Fibroblast of skin of abdomen (primary cell): ENCODE measurements around the gene TTC17. TPM values are rescaled to one million over a fixed set of nuclear protein-coding genes. Genes with fewer than 3 reads are reported as not detected.
"Not testable (repeated sequence)": the region's sequence is repeated elsewhere in the genome, so short reads cannot be mapped to it uniquely, and the experiment has no call there.

Experiments
- DNase-seq: peaks from one replicate; pipeline ENCODE4 v3.0.0-alpha.2; 2013
- polyA plus RNA-seq, 2 experiments: library from polyadenylated mRNA; unstranded; fragments of 120-200 nt; gene quantifications; one replicate each; pipeline ENCODE4 v1.2.1, GENCODE V29; 2013; ENCODE audit not compliant: insufficient read length in 2 of 2

Gene TTC17, protein sequence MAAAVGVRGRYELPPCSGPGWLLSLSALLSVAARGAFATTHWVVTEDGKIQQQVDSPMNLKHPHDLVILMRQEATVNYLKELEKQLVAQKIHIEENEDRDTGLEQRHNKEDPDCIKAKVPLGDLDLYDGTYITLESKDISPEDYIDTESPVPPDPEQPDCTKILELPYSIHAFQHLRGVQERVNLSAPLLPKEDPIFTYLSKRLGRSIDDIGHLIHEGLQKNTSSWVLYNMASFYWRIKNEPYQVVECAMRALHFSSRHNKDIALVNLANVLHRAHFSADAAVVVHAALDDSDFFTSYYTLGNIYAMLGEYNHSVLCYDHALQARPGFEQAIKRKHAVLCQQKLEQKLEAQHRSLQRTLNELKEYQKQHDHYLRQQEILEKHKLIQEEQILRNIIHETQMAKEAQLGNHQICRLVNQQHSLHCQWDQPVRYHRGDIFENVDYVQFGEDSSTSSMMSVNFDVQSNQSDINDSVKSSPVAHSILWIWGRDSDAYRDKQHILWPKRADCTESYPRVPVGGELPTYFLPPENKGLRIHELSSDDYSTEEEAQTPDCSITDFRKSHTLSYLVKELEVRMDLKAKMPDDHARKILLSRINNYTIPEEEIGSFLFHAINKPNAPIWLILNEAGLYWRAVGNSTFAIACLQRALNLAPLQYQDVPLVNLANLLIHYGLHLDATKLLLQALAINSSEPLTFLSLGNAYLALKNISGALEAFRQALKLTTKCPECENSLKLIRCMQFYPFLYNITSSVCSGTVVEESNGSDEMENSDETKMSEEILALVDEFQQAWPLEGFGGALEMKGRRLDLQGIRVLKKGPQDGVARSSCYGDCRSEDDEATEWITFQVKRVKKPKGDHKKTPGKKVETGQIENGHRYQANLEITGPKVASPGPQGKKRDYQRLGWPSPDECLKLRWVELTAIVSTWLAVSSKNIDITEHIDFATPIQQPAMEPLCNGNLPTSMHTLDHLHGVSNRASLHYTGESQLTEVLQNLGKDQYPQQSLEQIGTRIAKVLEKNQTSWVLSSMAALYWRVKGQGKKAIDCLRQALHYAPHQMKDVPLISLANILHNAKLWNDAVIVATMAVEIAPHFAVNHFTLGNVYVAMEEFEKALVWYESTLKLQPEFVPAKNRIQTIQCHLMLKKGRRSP
- 56.5 TPM for polyA plus RNA-seq (2013, experiment 1 of 2; ENCODE audit: insufficient read length)
- 55.2 TPM for polyA plus RNA-seq (2013, experiment 2 of 2; ENCODE audit: insufficient read length)

DNA sequence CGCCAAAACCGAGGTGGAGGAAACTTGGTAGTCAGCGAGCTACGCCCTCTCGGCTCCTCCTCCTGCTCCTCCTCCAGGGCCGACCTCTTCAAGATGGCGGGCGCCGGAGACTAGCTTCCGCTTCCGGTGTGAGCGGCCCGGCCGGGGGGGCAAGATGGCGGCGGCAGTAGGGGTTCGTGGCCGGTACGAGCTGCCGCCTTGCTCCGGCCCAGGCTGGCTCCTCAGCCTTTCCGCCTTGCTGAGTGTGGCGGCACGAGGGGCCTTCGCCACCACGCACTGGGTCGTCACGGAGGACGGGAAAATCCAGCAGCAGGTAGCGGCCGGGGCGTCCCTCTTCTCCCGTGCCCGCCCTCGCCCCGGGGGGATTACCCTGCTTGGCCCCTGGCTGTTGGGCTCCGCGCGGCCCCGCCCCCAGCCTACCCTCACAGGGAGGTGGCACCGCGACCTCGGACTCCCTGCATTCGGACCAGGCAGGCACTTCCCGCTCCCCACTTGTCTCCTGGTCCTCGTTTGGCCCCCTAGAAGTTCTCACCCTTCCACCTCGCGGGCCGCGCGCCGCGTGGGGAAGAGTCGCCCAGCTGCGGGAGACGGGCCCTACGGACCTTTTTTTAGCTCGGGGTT is at the start of gene TTC17:
TTC17 (plus strand) TSS at position 120 of the 621 bp plus-strand sequence; CDS start at position 155, 35 bp downstream.
- peak; percentile 91 for DNase-seq

DNA sequence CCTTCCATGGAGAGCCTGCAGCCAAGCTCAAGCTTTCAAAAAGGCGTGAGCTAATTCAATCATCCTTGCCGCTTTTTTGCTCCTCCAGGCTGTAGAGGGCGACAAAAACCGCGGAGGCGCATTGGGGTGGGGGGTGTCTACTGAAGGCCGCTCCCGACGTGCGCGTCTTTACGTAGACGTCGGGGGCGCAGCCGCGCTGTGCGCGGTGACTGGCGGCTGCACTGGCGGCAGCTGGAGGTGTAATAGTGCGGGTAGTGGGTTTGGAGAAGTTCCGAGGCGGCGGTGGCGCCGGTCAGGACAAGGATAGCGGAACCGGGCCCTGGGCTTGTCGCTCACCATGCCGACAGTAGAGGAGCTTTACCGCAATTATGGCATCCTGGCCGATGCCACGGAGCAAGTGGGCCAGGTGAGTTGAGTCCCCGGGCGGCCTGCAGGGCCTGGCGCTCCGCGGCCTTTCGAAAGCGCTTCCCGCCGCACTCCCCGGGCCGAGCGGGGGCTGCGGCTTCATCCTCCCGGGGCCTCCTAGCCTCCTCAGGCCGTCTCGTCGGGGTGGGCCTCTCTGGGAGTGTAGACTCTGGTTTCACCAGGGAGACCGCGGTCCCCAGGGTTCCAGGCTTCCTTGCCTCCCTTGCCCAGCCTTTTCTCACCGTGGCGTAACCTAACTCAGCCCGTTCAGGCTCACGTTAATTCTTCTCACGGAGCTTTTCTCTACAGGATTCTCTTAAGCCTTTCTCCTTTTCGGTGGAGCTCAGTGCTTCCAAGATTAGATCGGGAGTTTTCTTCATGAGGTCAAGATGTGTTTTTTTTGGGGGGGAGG is 46.7 kb upstream of the TTC17 start, which contains the start of gene API5:
API5 (plus strand) TSS at position 206 of the 817 bp plus-strand sequence; CDS start at position 338, 132 bp downstream.
- DNase-seq = peak; percentile 94

DNA sequence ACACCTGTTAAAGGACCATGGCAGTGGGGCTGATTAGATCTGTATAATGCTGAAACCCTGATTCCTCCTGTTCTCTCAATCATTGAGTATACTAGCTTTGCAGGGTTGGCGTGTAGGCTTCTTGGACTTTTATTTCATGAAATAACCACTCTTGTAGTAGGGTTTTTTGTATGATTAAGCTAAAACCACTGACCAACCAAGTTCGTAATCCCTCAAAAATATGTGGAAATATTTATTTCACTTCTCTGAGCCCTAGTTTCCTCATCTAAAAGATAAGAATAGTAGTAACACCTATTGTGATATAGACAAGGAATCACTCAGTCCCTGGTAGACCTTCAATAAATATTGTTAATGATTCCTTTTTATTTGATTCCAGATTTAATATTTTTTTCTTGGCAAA is 42.8 kb upstream of the TTC17 start:
- DNase-seq = no peak

DNA sequence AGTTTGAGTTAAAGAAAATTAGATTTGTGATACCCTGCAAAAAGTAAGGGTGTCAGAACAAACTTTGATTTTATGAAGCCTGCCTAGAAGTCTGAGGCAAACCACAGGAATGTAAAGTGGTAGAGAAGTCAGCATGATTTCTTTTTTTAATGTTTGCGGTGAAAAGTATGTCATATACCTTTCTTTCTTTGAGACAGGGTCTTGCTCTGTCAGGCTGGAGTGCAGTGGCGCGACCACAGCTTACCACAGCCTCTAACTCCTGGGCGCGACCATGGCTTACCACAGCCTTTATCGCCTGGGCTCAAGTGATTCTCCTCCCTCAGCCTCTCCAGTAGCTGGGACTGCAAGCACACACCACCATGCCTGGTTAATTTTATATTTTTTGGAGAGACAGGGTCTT is 42.3 kb upstream of the TTC17 start:
- peak; percentile 29 for DNase-seq

DNA sequence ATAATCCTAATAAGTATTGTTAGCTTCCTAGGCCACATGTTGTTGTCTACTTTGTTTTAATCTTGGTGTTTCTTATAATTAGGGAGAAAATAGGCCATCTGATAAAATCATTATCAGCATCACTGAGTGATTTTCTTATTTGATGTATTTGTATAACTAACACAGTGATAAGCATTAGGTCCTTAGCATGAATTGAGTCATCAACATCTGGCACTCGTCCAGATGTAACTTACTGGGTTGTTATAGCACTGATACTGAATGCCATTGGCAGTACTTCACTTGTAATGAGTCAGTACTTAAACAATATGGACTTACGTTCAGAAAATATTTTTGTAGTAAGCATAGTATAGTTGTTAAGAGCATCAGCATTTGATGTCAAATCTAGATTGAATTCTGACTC is 30.7 kb upstream of the TTC17 start:
- DNase-seq = peak; percentile 90

DNA sequence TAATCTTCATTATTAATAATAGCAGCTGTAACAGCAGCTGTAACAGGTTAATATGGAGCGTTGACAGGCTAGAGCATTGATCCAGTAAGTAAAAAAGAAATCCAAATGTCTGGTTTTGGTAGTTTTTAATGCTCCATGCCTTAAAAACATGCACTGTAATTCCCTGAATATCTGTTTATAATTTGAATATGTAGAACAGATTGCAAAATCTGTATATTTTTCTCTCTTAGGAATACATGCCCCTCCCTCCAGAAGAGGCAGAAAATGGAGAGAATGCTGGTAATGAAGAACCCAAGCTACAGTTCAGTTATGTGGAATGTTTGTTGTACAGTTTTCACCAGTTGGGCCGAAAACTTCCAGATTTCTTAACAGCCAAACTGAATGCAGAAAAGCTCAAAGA is 30.2 kb upstream of the TTC17 start:
- no peak for DNase-seq

DNA sequence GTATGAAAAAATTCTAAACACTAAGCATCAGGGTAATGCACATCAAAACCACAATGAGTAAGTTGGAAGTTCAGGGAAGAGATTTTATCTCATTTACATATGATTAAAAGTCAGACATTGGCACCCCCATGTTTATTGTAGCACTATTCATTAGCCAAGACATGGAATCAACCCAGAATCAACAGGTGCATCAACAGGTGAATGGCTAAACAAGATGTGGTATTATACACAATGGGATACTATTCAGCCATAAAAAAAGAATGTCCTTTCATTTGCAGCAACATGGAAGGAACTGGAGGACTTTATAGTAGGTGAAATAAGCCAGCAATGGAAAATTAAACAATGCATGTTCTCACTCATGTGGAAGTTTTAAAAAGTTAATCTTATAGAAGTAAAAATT is 17.6 kb upstream of the TTC17 start:
- no peak for DNase-seq

DNA sequence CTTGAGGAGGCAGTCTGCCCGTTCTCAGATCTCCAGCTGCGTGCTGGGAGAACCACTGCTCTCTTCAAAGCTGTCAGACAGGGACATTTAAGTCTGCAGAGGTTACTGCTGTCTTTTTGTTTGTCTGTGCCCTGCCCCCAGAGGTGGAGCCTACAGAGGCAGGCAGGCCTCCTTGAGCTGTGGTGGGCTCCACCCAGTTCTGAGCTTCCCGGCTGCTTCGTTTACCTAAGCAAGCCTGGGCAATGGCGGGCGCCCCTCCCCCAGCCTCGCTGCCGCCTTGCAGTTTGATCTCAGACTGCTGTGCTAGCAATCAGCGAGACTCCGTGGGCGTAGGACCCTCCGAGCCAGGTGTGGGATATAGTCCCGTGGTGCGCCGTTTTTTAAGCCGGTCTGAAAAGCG is 7.3 kb upstream of the TTC17 start:
- not testable (repeated sequence) for DNase-seq

DNA sequence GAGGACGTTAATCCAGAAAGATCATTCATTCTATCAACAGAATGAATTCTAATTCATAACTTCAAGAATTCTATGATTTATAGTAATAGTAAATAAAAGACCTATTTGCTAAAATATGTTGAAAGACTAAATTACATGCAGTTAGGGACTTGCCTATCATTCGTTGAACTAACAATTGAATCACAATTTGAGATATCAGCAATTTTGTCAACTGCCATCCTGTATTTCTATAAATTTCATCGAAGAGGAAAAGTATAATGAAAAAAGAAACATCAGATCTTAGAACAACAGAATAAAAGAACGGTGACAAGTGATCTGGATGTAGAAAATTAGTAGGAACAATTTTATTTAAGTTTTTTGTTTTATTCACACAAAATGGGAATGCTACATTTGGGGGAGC is 4.4 kb upstream of the TTC17 start:
- DNase-seq = no peak

DNA sequence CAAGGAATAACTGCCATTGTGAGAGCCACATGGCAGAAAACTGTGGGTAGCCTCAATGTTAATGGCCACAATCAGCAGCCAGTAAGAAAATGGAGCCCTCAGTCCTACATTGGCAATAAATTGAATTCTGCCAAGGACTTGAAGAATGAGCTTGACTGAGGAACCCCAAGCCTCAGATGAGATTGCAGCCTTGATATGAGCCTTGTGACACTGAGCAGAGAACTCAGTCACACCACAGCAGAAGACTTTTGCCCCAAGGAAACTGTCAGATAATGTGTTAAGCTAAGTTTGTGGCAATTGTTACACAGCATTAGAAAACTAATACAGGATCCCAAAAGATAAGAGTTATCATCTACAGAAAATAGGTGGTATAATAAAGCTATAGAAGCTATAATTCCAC is 2.4 kb upstream of the TTC17 start:
- no peak for DNase-seq

DNA sequence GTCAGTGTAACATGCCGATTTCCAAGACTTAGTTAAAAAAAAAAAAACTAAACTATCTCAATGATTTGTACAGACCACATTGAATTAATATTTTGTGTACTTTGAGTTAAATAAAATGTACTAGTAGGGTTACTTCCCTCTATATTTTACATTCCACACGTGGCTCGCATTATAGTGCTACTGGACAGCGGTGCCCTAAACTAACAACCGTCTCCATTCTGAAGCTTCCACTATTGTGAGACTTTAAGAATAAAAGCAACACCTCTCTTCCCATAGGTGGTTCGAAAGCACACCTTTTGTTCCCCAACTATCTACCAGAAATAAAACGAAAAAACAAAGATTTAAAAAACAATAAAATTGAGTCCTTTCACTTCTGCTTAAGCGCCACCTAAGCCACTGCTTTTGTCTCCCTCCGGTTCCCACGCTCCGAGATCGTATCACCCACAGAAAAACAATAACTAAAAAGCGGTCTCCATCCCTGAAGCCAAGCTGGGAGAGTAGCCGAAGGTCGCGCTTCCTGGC is 380 bp upstream of the TTC17 start:
- no peak for DNase-seq

DNA sequence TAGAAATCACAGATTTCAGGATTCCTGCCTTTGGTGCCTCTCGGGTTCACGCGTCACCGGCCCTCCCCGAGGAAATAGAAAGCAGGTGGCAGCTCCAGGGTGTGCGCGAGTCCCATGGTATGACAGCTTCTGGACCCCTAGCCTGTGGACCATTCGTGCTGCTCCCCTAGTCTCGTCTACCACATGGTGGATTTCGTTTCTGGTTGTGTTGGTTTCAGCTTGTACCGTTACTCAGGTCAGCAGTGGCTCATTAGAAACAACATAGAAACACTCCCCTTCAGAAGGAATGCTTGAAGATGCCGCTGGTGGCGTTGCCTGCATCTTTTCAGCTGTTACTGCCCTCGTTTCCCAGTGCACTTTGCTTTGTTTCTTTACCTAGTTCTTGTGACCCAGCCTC is 700 bp downstream of the TTC17 start:
- DNase-seq = peak; percentile 12

DNA sequence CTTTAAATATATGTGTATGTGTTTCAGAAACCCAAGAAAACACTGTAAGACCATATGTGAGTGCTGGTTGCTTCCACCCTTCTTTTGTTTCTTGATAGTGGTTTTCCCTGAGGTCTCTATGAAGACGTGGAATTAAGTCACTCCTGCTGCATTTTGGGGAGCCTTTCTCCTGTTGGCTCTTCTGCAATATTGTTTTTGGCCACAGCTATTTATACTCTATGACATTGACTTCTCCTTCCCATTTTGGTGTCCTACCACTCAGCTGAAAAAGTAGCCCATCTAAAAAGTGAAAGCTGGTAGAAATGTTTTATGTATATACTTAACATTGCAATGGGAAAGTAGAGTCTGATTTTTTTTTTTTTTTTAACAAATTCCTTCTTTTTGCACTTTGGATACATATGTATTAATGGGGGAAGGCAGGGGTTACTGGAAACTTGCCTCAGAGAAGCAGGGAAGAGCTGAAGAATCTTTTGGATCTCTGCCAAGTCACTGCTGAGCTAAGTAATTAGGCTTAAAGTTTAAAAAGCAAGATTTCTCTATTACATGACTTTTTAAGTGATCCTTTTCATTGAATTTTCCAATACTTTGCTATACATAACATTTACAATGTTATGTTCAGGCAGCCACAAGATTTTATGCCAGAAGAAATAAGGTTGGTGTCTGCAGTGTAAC is 1.8 kb downstream of the TTC17 start:
- no peak for DNase-seq

DNA sequence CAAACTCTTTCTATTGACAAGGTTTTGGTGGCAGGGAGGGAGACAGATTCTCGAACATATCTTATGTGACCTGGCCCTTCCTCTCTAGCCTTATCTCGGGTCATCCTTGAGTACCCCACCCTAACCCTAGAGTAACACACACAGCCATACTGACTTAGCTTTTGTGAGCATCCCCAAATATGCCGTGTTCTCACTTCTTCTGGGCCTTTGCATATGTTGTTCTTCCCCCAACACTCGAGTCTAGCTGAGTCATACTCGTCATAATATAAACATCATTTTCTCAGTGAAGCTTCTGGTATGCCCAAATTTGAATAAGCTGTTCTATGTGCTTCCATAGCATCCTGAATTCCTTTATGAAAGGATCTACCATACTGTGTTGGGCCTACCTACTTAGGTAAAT is 8.0 kb downstream of the TTC17 start:
- peak; percentile 33 for DNase-seq

DNA sequence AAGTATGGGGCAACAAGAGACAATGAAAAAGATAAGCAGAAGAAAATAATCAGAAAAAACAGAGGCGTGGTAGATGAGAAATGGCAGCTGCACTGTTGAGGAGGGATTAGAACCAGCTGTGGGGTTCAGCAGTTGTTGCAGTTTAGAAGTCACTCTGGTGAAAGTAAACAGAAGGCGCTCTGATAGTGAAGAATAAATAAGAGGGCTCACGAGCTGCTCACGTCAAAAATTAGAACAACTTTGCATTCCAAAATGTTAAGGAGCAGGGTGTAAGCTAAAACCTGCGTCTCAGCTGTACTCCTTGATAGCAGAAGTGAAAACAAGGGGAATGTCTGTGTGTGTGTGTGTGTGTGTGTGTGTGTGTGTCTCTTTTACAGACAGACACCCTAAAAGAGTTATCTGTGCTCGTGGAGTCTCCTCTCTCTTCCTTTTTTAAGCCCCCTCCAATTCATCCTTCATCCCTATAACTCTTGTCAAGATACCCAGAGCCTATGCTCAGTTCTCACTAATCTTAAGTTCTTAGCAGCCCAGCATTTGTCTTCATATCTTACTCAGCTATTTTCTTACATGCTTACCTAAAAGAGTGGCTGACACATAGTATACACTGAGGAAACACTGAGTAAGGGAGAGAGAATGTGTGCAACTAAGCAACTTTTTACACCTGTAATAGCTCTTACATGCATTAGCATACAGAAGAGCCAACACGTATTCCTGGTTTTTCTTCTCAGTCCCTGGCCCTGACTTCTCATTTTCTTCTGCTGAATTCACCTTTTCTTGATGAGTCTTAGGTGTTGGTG is 8.9 kb downstream of the TTC17 start:
- DNase-seq = no peak

DNA sequence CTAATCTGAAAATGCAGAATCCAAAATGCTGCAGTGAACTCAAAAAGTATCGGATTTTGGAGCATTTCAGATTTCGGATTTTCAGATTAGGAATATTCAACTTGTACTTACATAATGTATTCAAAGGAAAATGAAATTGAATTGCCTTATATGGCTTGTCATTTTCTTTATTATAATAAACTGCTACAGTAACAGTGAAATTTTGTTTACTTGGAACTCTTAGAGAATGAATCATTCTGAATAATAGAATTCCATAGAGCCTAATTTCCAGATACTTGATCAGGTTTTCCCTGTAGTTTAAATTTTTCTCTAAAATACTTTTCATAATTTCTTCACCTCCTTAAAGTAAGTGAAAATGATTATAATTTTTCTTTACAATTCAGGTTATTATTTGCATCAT is 17.3 kb downstream of the TTC17 start:
- DNase-seq = no peak

DNA sequence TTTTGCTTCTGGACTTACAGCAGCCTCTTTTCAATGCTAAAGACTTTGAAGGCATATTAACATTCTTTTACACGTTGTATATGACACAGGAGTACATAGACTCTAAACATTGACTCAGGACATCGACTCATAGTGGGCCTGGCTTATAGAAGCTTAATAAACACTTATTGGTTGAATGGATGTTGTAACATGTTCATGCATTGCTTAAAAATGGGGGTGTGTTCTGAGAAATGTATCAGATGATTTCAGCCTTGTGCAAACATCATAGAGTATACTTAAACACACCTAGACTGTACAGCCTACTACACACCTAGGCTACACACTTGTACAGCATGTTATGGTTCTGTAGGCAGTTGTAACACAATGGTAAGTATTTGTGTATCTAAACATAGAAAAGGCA is 17.9 kb downstream of the TTC17 start:
- peak; percentile 78 for DNase-seq

DNA sequence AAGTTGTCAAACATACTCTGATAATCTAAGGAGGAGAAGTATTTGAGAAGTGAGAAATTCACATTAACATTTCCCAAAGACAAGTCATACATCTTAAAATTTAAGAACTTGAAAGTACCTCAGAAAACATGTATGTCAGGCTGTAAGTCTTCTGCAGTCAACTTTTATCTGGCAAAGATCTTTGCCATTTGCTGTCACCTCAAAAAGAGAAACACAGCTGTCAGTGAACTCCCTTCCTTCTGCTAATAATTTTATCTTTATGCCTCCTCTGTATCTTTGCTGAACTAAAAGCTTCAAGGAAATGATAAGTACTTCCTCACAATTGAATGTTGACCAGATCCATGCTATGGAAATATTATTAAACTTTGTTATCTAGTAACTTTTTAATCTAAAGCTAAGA is 18.7 kb downstream of the TTC17 start:
- no peak for DNase-seq

DNA sequence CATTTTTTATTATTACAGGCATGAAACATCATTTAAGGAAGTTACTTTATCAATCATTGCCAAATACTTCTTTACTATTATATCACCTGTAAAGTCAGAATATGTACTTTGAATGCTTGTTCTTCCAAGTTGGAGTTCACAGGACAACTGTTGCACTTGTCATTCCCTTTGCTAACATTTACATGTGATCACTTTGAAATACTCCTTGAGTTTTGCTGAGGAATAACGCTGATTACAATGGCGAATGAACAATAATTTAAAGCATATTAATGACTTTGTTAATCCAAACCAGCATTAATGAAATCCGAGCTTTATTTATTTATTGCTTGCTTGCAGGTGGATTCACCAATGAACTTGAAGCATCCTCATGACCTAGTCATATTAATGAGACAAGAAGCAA is 20.2 kb downstream of the TTC17 start:
- no peak for DNase-seq

DNA sequence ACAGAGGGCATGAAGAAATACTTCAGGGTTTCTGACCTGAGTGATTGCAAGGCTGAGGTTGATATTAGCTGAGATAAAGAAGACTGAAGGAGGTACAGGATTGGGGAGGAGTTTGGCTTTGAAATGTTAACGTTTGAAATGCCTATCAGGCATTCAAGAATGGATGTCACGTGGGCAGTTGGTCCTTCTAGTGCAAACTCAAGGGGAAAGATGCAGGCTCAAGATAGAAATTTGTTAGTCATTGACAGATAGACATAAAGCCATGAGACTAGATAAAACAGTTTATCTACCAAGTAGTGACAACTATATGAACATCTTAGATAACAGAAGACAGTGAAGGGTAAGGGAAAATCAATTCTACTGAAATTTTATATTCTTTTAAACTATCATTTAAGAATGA is 23.1 kb downstream of the TTC17 start:
- DNase-seq = no peak
